HFFc6 (cell line): ENCODE measurements around the gene PAQR4. TPM values are rescaled to one million over a fixed set of nuclear protein-coding genes. Genes with fewer than 3 reads are reported as not detected.

Experiments
- DNase-seq: peaks from one replicate; pipeline ENCODE4 v3.0.0-alpha.2; 2018
- H3K27ac Mint-ChIP-seq: 2 replicates; pipeline ENCODE4 v1.8.0; 2020; ENCODE audit warnings: mild to moderate bottlenecking, mixed read lengths
- H3K27me3 Mint-ChIP-seq: 2 replicates; pipeline ENCODE4 v1.8.0; 2021; ENCODE audit warnings: mild to moderate bottlenecking, moderate library complexity, mixed read lengths; ENCODE audit not compliant: insufficient read depth
- H3K36me3 Mint-ChIP-seq: 2 replicates; pipeline ENCODE4 v1.8.0; 2021; ENCODE audit warnings: low read depth, mixed read lengths
- H3K4me1 Mint-ChIP-seq: 2 replicates; pipeline ENCODE4 v1.8.0; 2020; ENCODE audit warnings: low read depth, mixed read lengths
- H3K4me3 Mint-ChIP-seq: 2 replicates; pipeline ENCODE4 v1.8.0; 2020; ENCODE audit warnings: mild to moderate bottlenecking, moderate library complexity, mixed read lengths
- H3K9me3 Mint-ChIP-seq: 2 replicates; pipeline ENCODE4 v1.8.0; 2020; ENCODE audit warnings: mild to moderate bottlenecking, mixed read lengths
- CTCF ChIP-seq: fragments of 200-600 bp; sonication (generic); IDR thresholded peaks from 2 replicates; pipeline ENCODE4 v1.5.0; 2021; ENCODE audit warnings: antibody characterized with exemption, mild to moderate bottlenecking
- total RNA-seq, 6 experiments: library from RNA; stranded (reverse); fragmentation: NEBNext Ultra II Directional; extraction: Animal tissue kit (Norgen Biotek cat#: 25700); gene quantifications; 2 replicates in 1 of 6; 3 replicates in 5 of 6; pipeline ENCODE4 v1.2.3, GENCODE V29; 2021

Gene PAQR4
- total RNA-seq, 6 experiments from 2014 or later = 5.7 to 16.5 (median 13.7) TPM

DNA sequence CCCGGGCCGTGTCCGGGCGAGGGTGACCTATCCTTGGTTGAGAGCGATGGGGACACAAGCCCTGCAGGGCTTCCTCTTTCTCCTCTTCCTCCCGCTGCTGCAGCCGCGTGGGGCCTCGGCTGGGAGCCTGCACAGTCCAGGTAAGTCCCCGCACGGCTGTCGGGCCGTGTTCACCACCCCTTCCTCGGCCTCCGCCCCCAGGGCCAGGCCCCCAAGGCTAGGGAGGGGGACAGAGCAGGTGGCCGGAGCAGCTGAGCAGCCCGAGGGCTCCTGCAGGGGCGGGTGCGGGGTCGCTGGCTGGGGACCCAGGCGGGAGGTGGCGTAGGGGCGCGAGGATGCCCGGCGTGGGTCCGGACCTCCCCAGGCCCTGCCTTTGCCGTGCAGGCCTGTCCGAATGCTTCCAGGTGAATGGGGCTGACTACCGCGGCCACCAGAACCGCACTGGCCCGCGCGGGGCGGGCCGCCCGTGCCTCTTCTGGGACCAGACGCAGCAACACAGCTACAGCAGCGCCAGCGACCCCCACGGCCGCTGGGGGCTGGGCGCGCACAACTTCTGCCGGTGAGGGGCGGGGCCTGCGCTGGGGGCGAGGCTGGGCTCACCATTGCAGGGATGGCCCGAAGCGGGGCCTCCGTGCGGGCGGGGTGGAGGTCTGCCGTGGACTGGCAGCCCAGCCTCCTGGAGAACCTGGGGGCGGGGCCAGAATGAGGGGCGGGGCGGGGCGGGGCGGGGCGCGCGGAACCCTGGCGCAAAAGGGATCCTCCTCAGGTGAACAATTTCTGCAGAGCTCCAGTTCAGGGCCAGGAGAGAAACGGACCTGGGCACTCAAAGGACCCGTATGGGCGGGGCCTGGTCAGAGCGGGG, 4.4 kb upstream of the PAQR4 start:
- H3K4me1 Mint-ChIP-seq = no peaks in the 10 kb centered on the region
- 0 out of 2 replicates have a peak, but pooled peaks cover 6% of the 10 kb centered on the region for H3K9me3 Mint-ChIP-seq
- no peak for DNase-seq
- H3K27ac Mint-ChIP-seq = no peak overlapping the region
- TF ChIP-seq CTCF = no peak; the same call in 1 of the 2 replicates
- H3K4me3 Mint-ChIP-seq = no peak overlapping the region
- no peaks in the 10 kb centered on the region for H3K36me3 Mint-ChIP-seq
- H3K27me3 Mint-ChIP-seq = peaks cover 32% of the 10 kb centered on the region

- Mint-ChIP-seq H3K27me3 (peaks cover 24% of the 10 kb centered on the region), H3K4me3 (no peak overlapping the region), H3K27ac (no peak overlapping the region), H3K4me1 (peaks cover 8% of the 10 kb centered on the region; the same call in 1 of the 2 replicates), H3K9me3 (0 out of 2 replicates have a peak, but pooled peaks cover 6% of the 10 kb centered on the region), H3K36me3 (no peaks in the 10 kb centered on the region)
- DNase-seq = no peak
- TF ChIP-seq CTCF = no peak
Measured at GRCh38 chr16:2966043-2966807, 2.9 kb upstream of the PAQR4 start.

DNA sequence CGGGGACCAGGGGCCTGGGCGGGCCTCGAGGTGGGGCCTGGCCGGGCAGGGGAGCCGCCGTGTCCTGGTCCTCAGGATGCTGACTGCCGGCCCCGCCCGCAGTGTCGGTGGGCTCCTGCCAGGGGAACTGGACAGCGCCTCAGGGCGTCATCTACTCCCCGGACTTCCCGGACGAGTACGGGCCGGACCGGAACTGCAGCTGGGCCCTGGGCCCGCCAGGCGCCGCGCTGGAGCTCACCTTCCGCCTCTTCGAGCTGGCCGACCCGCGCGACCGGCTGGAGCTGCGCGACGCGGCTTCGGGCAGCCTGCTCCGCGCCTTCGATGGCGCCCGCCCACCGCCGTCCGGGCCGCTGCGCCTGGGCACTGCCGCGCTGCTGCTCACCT, 2.3 kb upstream of the PAQR4 start:
- Mint-ChIP-seq H3K4me1 (peaks cover 8% of the 10 kb centered on the region; the same call in 1 of the 2 replicates), H3K4me3 (no peak overlapping the region), H3K9me3 (0 out of 2 replicates have a peak, but pooled peaks cover 6% of the 10 kb centered on the region), H3K27ac (no peak overlapping the region), H3K36me3 (no peaks in the 10 kb centered on the region), H3K27me3 (peaks cover 24% of the 10 kb centered on the region)
- no peak for TF ChIP-seq CTCF
- DNase-seq = no peak

GRCh38 chr16:2967211-2967631, 1.9 kb upstream of the PAQR4 start:
- no peaks in the 10 kb centered on the region for H3K36me3 Mint-ChIP-seq
- DNase-seq = no peak
- TF ChIP-seq CTCF = no peak
- H3K9me3 Mint-ChIP-seq = 0 out of 2 replicates have a peak, but pooled peaks cover 6% of the 10 kb centered on the region
- H3K27ac Mint-ChIP-seq = no peak overlapping the region
- H3K4me1 Mint-ChIP-seq = peaks cover 8% of the 10 kb centered on the region; the same call in 1 of the 2 replicates
- no peak overlapping the region for H3K4me3 Mint-ChIP-seq
- peaks cover 24% of the 10 kb centered on the region for H3K27me3 Mint-ChIP-seq

DNA sequence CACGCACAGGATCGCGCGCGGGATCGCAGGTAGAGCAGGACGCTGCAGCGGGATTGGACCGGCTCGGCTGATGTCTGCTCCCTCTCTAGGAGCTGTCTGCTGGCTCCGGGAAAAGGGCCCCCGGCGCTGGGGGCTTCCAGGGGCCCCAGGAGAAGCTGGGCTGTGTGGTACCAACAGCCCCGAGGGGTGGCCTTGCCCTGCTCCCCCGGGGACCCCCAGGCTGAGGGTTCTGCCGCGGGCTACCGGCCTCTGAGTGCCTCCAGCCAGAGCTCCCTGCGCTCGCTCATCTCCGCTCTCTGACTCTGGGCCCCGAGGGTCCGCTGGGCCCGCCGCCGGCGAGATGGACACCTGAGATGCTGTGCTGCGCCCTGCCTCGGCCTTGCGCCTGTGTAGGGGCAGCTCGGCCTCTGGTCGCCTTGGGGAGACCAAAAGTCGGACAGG, 1.4 kb upstream of the PAQR4 start:
- peaks cover 8% of the 10 kb centered on the region; the same call in 1 of the 2 replicates for H3K4me1 Mint-ChIP-seq
- no peak for DNase-seq
- H3K9me3 Mint-ChIP-seq = 0 out of 2 replicates have a peak, but pooled peaks cover 6% of the 10 kb centered on the region
- H3K27me3 Mint-ChIP-seq = peaks cover 23% of the 10 kb centered on the region
- H3K36me3 Mint-ChIP-seq = no peaks in the 10 kb centered on the region
- no peak overlapping the region for H3K27ac Mint-ChIP-seq
- no peak for TF ChIP-seq CTCF
- H3K4me3 Mint-ChIP-seq = no peak overlapping the region
